Glomerular visceral epithelial cell (primary cell): ENCODE results near the gene RETREG1.
"Not testable (repeated sequence)": the region's sequence is repeated elsewhere in the genome, so short reads cannot be mapped to it uniquely, and the experiment has no call there.

Experiments
- DNase-seq: peaks from one replicate; pipeline ENCODE4 v3.0.0-alpha.2; 2016; ENCODE audit errors: extremely low spot score

Gene RETREG1

DNA sequence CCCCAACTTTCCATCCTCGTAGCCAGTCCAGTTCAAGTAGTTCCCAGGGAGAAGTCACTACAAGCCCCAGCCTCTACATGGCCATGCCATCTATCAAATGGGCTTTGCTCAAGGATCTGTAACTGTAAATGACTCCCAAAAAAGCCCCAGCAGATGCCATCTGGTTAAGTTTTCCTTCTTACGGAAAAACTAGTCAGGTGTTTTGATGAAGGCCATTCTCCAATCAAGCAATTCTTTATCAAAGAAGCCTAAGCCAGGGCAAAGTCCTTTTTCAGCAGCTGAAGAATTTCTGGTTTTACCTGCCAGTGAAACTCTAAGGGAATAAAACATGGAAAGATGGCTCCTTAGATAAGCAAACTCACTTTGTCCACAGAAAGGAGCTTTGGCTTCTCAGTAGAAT lies 129.3 kb downstream of the RETREG1 start:
- DNase-seq = no peak

DNA sequence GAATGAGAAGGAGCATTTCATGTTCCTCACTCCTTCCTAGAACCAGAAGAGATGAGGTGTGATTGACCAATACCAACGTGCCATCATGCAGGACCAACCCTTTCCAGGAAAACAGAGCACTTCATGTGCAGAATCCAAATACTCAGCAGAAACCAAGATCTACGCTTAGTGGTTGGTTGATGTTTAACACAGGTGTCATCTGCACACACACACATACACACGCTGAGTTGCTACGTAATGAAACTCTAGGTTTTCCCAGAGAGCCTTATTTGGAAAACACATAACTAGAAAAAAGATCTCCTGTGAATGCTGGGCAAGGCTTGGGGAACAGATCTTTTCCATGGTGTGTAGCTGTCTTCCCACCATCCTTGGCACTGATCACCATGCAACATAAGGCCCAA lies 130.1 kb downstream of the RETREG1 start:
- DNase-seq = peak; percentile 17

DNA sequence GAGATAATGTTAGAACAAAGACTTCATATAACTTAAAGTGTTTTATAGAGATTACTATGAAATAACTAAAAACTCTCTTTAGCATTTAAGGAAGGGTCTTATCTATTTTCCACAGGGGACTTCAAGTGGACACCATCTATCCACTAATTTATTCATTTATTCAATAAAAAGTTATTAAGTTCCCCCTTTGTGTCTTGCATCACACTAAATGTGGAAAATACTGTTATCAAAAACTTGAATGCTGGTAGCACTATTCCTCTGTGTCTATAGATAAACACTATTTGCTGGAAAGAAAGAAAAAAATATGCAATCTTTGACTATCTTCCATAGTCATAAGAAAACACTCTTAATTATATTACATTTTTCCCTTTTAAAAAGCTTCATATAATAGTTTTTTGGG lies 131.1 kb downstream of the RETREG1 start:
- no peak for DNase-seq

DNA sequence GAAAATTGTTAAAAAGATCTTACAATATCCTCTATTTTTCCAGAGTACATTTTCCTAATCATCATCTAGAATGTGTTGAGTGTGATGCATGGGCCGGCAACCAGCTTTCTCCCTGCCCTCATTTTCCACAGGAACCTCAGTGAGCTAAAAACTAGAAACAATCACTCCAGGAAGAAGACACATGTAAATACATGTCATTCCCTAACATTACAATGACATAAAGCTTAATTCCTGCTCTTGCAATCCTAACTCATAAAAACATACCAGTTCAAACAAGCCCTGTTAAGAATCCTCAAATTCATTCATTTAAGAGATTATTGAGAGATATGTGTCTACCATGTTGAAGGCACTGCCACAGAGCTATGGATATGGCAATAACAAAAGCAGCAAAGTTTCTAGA lies 132.7 kb downstream of the RETREG1 start:
- no peak for DNase-seq

DNA sequence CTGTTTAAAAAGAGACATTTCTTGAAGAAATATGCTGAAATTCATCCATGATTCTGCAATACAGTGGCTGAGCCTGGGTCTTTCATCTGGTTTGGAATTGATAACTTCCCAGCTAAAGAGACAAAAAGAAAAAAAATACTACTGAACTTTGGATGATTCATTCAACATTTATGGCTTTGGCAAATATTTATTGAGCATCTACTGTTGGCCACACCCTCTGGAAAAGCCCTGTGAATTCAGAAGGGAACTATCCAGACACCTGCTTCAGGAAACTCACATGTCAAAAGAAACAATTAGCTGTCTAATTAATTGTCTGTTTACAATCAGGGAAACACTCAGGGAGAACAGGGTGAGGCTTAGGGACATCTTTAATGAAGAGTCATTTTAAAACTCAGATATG lies 133.4 kb downstream of the RETREG1 start:
- DNase-seq = no peak

DNA sequence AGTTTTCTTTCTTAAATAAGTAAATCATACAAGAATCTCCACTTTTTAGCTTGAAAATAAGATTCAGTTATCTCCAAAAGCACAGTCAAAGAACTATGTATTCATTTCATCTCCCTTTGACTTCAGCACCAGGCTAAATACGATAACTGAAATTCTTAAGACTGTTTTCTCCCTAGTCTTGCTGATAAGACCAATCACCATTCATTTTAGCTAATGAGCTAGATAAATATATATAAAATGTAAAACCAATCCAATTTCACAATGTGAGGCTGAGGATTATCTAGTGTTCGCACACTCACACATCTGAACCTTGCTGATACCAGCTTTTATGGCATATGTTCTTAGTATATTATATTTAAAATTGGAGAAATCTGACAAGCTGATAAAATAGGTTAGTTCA lies 133.9 kb downstream of the RETREG1 start:
- no peak for DNase-seq

DNA sequence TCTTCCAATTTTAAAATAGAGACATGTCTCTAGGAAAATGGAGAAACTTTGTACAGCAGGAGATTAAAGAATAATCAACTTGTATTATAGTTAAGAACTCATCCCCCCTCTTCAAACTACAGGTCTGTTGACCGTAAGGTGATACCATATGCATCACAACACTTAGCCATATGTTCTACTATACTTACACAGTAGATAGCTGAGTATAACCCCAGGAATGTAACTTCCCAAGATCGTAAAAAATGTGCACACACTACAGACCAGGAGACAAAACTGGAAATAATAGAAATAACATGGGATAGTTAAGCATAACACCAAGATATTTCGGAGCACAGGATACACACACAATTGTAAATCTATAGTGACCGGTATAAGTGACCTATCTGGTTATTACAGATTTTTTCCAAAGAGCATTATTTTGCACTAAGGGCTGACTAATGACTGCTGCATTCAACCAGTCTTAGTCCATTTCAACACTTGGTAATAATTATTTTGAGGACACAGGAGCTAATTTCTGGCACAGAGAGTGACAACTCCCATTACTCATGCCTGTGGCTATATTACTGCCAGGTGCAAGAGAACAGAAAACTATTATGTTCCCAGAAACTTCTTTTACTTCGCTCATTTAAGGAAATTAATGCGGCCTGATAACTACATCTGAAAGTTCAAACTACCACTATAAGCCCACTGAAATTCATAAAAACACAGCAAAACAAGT lies 135.8 kb downstream of the RETREG1 start:
- DNase-seq = no peak

DNA sequence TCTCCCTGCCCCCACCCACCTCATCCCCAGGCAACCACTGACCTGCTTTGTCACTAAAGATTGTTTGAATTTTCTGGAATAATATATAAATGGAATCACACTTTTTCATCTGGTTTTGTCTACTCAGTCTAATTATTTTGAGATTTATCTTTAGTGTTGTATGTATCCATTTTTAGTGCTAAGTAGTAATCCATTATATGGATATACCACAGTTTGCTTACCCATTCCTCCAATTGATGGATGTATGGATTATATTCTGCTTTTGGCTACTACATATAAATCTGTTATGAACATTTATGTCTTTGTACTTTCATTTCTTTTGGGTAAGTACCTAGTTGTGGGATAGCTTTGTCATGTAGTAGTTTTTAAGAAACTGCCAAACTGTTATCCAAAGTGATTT lies 136.7 kb downstream of the RETREG1 start:
- no peak for DNase-seq

DNA sequence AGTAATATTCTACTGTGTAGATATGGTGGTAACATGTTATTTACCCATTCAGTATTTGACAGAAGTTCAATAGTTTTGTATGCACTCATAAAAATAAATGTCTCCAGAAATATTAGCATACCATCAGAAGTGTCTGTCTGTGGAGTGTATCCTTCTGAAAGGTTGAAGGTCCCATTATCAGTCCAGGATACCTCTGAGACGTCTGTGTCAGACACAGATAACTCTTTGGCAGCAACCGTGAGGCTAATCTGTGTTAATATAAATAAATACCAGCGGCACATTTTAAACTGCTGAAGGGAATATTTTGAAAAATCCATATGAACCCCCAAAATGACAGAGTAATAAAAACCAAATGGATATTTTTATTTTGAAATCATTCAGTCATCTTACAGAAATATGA lies 139.3 kb downstream of the RETREG1 start:
- DNase-seq = no peak

DNA sequence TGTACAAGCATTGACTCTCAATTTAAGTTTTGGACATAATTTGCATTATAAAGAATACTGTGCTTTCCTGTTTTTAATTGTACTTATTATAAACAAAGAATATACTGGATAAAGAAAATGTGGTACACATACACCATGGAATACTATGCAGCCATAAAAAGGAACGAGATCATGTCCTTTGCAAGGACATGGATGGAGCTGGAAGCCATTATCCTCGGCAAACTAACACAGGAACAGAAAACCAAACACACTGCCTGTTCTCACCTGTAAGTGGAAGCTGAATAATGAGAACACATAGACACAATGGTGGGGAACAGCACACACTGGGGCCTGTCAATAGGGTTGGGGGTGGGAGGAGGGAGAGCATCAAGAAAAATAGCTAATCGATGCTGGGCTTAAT lies 140.4 kb downstream of the RETREG1 start:
- DNase-seq = not testable (repeated sequence)

DNA sequence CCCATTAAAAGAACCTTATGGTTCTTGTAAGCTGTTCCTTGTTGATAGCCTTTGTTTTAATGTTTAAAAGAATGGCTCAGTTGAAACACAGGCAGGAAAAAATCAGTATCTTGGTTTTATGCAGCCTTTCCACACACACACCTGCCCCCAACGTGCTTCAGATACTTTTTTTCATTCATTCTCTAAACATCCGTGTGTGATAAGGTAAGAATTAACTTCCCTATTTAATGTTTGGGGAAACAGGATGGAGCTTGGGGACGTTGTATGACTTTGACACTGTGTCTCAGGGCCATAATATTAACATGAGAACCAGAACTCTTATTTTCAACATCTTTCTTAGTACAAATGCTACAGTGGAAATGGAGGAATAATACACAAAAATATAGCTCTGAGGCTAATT lies 145.4 kb downstream of the RETREG1 start:
- no peak for DNase-seq

DNA sequence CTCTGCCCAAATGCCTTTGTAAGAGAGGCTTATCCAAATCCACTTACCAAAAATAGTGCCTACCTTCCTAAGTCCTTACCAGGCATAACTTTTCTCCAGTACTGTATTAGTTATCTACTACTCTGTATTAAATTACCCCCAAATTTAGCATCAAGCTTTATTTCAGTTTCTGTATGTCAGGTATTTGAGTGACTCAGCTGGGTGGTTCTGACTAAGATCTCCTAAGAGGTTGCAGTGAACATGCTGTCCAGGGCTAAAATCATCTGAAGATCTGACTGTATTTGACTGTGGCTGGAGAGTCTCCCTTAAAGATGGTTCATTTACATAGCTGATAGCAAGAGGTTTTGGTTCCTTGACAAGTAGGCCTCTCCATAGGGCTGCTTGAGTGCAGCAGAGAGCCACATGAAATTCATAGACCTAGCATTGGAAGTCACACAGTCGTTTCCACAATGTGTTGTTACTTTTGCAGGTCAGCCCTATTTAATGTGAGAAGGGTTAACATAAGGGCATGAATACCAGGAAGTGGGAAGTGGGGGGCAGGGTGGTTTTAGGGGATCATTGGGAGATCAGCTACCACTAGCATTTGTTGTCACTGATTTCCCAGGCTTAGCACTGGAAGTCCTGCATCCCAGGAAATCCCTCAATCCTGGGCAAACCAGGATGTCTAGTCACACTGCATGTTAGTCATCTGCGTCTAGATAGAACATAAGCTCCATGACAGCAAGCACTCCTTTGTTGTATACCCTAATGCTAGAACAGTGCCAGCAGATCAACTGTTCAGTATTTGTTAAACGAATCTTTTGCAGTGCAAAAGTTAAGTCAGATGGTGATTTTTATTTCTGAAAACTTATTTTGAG lies 149.2 kb downstream of the RETREG1 start:
- DNase-seq = peak; percentile 59

DNA sequence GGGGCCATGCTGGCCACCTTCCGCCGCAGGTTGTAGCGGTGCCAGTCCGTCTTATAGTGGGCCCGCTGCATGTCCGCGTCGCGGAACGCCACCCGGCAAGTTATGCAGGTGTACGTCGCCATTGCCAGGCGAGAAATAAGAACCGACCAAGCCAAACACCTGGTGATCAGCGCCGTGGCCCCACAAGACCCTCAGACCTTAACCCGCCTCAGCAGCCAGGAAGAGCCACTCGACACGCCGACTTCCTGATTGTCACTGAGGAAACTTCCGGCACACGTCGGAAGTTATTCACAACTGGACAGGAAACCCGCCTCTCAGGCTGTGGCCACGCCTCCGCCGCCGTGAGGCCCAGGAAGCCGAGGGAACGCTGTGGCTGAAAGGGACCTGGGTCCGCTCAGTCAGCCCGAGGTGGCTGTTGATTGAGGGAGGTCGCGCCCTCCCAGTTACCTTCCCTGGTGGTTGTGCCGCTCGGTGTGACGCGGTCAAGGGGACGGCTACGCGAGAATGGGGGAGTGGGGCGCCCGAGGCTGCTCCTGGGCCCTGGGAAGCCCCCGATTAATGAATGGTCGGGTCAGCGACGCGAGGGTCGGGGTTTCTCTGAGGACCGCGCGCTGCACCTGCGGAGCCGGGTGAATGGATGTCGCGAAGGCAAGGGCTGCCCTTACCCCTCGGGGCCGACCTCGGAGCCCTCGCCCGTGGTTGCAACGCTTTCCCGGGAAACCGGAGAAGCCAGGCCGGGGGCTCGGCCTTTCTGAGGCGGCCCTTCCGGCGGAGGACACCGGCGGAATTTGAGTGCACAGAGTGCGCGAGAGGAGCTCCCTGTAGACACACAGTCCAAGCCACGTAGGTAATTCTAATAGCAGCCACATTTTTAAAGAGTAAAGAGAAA lies 151.0 kb downstream of the RETREG1 start, which contains the start of gene ZNF622:
Gene ZNF622, minus strand, starts transcription at position 257 of the 889 bp plus-strand sequence. Its CDS starts 135 bp downstream, at position 122.
- DNase-seq = peak; percentile 92

DNA sequence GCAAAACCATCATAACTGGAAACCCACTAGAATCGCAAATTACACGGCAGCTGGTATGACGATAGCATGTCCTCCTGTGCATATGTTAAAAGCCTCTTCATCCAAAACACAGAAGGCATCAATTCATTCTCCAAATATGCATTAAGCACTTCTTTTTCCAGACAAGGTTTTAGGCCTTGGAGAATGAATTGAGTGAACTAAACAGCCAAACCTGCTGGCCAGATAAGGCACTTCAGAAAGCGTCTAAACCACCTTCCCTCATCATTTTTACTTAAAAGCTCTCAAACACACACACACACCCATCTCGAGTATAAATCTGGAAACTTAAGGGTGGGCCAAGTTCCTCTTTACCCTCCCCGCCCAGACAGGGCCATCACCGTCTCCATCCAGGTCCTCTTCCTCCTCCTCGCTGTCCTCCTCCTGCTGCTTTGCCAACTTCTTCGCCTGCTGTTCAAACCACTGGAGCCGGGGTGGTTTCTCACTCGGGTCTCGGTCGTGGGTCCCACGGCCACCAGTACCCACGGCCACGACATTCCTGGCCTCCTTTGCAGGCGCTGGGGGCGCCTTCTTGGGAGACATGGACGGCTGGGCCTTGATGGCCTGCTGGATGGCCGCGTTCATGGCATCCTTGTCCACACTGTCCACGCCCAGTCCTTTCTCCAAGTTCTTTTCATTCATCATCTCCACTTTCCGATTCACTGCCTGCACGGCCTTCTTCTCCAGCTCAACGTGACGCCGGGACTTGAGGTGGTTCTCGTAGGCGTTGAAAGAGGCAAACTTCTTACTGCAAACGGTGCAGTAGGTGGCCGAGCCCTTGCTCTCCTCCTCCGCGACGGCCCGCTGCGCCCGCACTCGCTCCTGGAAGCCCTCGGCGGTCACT lies 151.9 kb downstream of the RETREG1 start:
- no peak for DNase-seq

DNA sequence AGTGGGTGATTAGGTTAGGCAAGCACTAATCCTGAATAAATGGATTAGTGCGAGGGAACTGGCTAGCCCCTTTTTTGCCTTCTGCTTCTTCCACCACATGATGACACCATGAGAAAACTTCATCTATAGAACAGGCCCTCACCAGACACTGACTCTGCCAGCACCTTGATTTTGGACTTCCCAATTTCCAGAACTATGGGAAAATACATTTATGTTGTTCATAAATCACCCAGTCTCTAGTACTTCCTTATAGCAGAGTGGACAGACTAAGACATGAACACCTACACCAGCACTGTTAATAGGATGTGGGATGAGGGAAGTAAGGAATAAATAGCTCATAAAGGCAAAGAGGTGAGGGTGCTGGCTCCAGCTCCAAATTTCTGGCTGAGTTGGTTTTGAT lies 152.6 kb downstream of the RETREG1 start:
- DNase-seq = no peak

DNA sequence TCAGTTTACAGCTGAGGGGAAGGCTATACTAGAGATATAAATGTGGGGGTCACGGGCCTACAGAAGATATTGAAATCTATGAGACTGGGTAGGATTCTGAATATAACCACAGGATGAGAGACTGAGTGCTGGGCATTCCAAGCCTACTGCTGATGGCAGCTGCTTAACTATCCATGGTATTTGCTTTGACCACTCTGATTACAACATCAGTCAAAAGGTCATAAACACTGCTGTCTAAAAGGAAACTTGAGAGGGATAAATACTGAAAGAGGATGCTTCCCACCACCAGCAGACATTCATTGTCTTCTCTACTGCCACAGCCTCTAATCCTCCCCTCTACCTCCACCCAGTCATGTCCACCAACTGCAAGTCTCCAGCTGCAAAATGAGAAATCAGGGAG lies 155.0 kb downstream of the RETREG1 start:
- peak; percentile 71 for DNase-seq

DNA sequence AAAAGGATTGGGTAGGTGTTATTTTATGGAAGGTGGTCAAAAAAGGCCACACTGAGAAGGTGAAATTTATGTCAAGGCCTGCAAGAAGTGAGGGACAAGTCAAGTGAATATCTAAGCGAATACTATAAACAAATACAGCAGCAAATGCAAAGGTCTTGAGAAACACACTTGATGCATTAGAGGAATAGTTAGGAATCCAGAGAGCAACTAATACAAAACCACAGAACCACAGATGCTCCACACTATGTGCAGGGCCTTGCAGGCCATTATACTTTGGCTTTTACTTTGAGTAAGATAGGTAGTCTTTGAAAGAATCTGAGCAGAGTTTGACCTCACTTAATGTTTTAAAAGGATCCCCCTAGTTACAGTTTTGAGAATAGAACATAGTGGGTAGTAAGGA lies 155.8 kb downstream of the RETREG1 start:
- DNase-seq = no peak

DNA sequence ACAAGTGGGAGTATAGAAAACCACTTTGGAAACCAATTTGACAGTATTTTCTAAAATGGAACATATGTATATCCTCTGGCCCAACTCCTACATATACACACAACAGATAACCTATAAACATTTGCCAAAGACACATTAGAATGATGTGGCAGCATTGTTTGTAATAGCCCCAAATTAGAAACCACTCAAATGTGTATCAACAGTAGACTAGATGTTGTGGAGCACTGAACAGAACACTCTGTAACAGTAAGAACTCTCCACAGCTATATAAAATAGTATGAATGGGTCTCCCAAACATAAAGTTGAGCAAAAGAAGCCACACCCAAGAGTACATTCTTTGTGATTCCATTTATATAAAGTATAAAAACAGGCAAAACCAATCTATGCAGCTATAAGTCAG lies 157.3 kb downstream of the RETREG1 start:
- no peak for DNase-seq

DNA sequence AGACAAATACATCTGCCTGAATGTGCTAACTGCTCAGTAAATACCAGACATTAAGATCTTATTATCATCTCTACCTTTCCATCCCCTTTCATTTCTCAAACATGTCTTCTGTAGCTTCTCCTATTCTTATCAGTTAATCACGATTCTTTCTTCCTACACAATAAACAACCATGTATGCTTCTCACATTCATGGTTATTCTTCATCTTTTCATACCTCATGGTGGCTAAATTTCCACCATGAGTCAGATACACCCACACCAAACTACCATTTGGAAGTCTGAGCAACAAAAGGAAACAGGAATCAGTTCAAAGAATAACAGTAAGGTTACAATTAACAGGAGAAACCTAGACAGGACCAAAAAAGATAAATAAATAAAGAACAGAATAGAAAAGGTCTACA lies 158.9 kb downstream of the RETREG1 start:
- no peak for DNase-seq

DNA sequence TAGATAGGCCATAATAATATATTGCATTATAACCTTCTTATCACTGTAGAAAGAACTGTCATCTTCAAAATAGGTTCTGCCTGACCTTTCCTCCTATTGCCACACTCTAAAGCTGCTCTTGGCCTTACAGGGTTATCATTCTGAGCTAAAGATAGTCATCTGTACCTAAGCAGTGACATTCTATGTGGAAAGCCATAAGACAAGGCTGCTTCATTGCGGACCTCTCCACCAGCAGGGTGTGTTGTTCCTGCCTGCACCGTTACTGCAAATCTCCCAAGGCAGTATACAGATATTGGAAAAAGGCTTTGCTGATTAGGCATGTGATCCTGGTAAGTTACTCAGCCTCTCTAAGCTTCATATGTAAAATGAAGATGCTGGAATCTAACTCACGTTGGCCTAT lies 159.3 kb downstream of the RETREG1 start:
- DNase-seq = no peak
